Loucy (cell line): ENCODE results near the gene THEMIS.

ENCODE experiments used
- H2AFZ ChIP-seq: fragments of 200-600 bp; sonication (generic); 2 replicates; pipeline ENCODE4 v1.6.0; 2016; ENCODE audit warnings: antibody characterized with exemption, mild to moderate bottlenecking, low read length, moderate library complexity
- H3F3A ChIP-seq: fragments of 200-600 bp; 2 replicates; pipeline ENCODE4 v1.6.0; 2016; ENCODE audit warnings: antibody characterized with exemption, low read depth, mild to moderate bottlenecking
- H3K27me3 ChIP-seq: fragments of 200-600 bp; sonication (generic); 2 replicates; pipeline ENCODE4 v1.6.1; 2014; ENCODE audit warnings: low read length, mild to moderate bottlenecking; ENCODE audit not compliant: insufficient read depth, poor library complexity, severe bottlenecking
- H3K36me3 ChIP-seq: fragments of 200-600 bp; sonication (generic); 2 replicates; pipeline ENCODE4 v1.6.1; 2016; ENCODE audit warnings: low read length; ENCODE audit not compliant: insufficient read depth
- H3K4me1 ChIP-seq: fragments of 200-600 bp; sonication (generic); 2 replicates; pipeline ENCODE4 v1.5.1; 2014; ENCODE audit warnings: low read length, mild to moderate bottlenecking; ENCODE audit not compliant: insufficient read depth, poor library complexity, severe bottlenecking
- H3K4me2 ChIP-seq: fragments of 200-600 bp; sonication (generic); 2 replicates; pipeline ENCODE4 v1.6.0; 2014; ENCODE audit warnings: antibody characterized with exemption, low read length, low read depth, mild to moderate bottlenecking; ENCODE audit not compliant: poor library complexity, severe bottlenecking
- H3K4me3 ChIP-seq: fragments of 200-600 bp; sonication (generic); 2 replicates; pipeline ENCODE4 v1.5.1; 2014; ENCODE audit warnings: low read length, mild to moderate bottlenecking, mixed read lengths; ENCODE audit not compliant: poor library complexity, severe bottlenecking
- H3K79me2 ChIP-seq: fragments of 200-600 bp; sonication (generic); 2 replicates; pipeline ENCODE4 v1.6.1; 2014; ENCODE audit warnings: low read length; ENCODE audit not compliant: insufficient read depth
- H3K9ac ChIP-seq: fragments of 200-600 bp; sonication (generic); 2 replicates; pipeline ENCODE4 v1.6.0; 2014; ENCODE audit warnings: mild to moderate bottlenecking, low read depth, low read length, moderate library complexity; ENCODE audit not compliant: poor library complexity, severe bottlenecking
- H3K9me2 ChIP-seq: fragments of 200-600 bp; sonication (generic); replicated peaks from 2 replicates; pipeline ENCODE4 v1.6.1; 2016; ENCODE audit warnings: low read depth, low read length, mixed read lengths
- H3K9me3 ChIP-seq: fragments of 200-600 bp; sonication (generic); 2 replicates; pipeline ENCODE4 v1.6.1; 2014; ENCODE audit warnings: mild to moderate bottlenecking, antibody characterized with exemption, low read length, low read depth; ENCODE audit not compliant: insufficient read depth
- H4K20me1 ChIP-seq: fragments of 200-600 bp; sonication (generic); 2 replicates; pipeline ENCODE4 v1.6.0; 2014; ENCODE audit warnings: antibody characterized with exemption, low read length, mild to moderate bottlenecking; ENCODE audit not compliant: insufficient read depth, poor library complexity, severe bottlenecking
- CTCF ChIP-seq: fragments of 200-600 bp; sonication (generic); conservative IDR thresholded peaks from 2 replicates; pipeline ENCODE4 v1.5.1; 2014; ENCODE audit warnings: mild to moderate bottlenecking, antibody characterized with exemption, low read length
- EZH2phosphoT487 ChIP-seq: fragments of 200-600 bp; IDR thresholded peaks from 2 replicates; pipeline ENCODE4 v1.6.1; 2018; ENCODE audit warnings: antibody characterized with exemption, mild to moderate bottlenecking, moderate library complexity, borderline replicate concordance

Gene THEMIS

DNA sequence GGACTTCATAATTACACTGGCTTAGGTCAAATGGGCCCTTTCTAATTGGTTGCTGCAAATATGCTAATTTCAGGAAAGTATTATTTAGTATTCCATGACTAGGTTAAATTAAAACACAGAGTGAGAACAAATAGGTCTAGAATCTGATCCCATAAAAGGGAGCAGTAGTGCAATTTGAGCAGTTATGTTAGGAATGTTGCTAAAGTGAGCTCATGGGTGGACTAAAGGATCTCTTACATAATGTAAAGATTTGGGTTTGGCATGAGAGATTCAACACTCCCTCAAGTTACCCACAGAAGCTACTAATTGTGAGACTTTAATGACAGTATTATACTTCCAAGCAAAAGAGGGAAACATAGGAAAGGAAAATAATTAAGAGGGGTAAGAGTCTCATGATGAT, 214.8 kb downstream of the THEMIS start:
- Histone ChIP-seq H3K4me1 (no peaks in the 10 kb centered on the region), H3K27me3 (no peaks in the 10 kb centered on the region), H3K9me3 (0 out of 2 replicates have a peak, but pooled peaks cover 7% of the 10 kb centered on the region), H3K4me2 (no peak overlapping the region), H3K79me2 (no peaks in the 10 kb centered on the region), H4K20me1 (no peaks in the 10 kb centered on the region), H3K4me3 (no peak overlapping the region), H3K9ac (no peak overlapping the region), H2AFZ (no peak overlapping the region), H3K36me3 (no peaks in the 10 kb centered on the region; the same call in 1 of the 2 replicates), H3K9me2 (no peaks in the 10 kb centered on the region), H3F3A (no peaks in the 10 kb centered on the region)
- TF ChIP-seq CTCF: no peak
- no peak for TF ChIP-seq EZH2phosphoT487

DNA sequence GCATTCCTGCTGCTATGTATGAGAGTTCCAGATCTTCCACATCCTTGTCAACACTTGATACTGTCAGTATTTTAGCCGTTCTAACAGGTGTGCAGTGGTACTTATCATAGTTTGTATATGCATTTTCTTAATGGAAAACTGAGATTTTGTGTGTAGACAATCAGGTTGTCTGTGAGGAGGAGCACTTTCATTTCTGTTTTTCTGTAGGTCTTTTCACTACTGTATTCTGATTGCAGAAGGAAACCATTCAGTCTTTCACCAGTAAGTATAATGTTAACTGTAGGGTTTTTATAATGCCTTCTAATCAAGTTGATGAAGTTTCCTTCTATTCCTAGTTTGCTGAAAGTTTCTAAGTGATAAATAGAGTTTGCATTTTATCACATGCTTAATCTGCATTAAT, 216.4 kb downstream of the THEMIS start:
- Histone ChIP-seq H3K9me2 (no peaks in the 10 kb centered on the region), H3K9ac (no peak overlapping the region), H3F3A (no peaks in the 10 kb centered on the region), H4K20me1 (no peaks in the 10 kb centered on the region), H3K9me3 (0 out of 2 replicates have a peak, but pooled peaks cover 7% of the 10 kb centered on the region), H3K4me2 (no peak overlapping the region), H3K27me3 (no peaks in the 10 kb centered on the region), H2AFZ (no peak overlapping the region), H3K4me1 (no peaks in the 10 kb centered on the region), H3K79me2 (no peaks in the 10 kb centered on the region), H3K4me3 (no peak overlapping the region), H3K36me3 (no peaks in the 10 kb centered on the region; the same call in 1 of the 2 replicates)
- TF ChIP-seq CTCF (no peak), EZH2phosphoT487 (no peak)
